ENCODE data around the gene FGGY.

FGGY gene

GRCh38 chr1:59357645-59358320, 60.9 kb downstream of the FGGY start:
- no peak overlapping the region for H3K9ac ChIP-seq (ENCODE audit: low read length)
- no peaks in the 10 kb centered on the region for H3F3A ChIP-seq (ENCODE audit: insufficient read depth)
- no peaks in the 10 kb centered on the region for H3K79me2 ChIP-seq (ENCODE audit: insufficient read depth, low read length)
- no peak for TF ChIP-seq CTCF (IDR thresholded peaks at IDR 0.05; ENCODE audit: insufficient read depth, low read length, poor library complexity, severe bottlenecking)
- H2AFZ ChIP-seq (ENCODE audit: low read depth, low read length, severe bottlenecking): no peak overlapping the region
- H3K36me3 ChIP-seq (ENCODE audit: low read length): no peaks in the 10 kb centered on the region
- H3K9me3 ChIP-seq (ENCODE audit: insufficient read depth, low read length): no peaks in the 10 kb centered on the region
- H3K4me3 ChIP-seq (ENCODE audit: insufficient read depth, low read length, poor library complexity, severe bottlenecking): no peak overlapping the region
- no peak overlapping the region for H3K4me2 ChIP-seq (ENCODE audit: low read depth, low read length, poor library complexity, severe bottlenecking)
- H3K9me2 ChIP-seq (replicated peaks; ENCODE audit: insufficient read depth, low read length): no peaks in the 10 kb centered on the region
- no peaks in the 10 kb centered on the region for H3K27me3 ChIP-seq (ENCODE audit: low read length)
- no peaks in the 10 kb centered on the region for H4K20me1 ChIP-seq (ENCODE audit: low read depth, low read length)
- no peak overlapping the region for H3K27ac ChIP-seq (ENCODE audit: low read depth, low read length)

GRCh38 chr1:59359325-59359724, 62.4 kb downstream of the FGGY start:
- H3K9me3 ChIP-seq (ENCODE audit: insufficient read depth, low read length): no peaks in the 10 kb centered on the region
- H3K27ac ChIP-seq (ENCODE audit: low read depth, low read length): no peak overlapping the region
- H3K27me3 ChIP-seq (ENCODE audit: low read length): no peaks in the 10 kb centered on the region
- no peaks in the 10 kb centered on the region for H3K36me3 ChIP-seq (ENCODE audit: low read length)
- no peak overlapping the region for H3K4me3 ChIP-seq (ENCODE audit: insufficient read depth, low read length, poor library complexity, severe bottlenecking)
- no peaks in the 10 kb centered on the region for H3K79me2 ChIP-seq (ENCODE audit: insufficient read depth, low read length)
- TF ChIP-seq EZH2phosphoT487 (conservative IDR thresholded peaks at IDR 0.05; ENCODE audit: low read length): no peak
- TF ChIP-seq CTCF (IDR thresholded peaks at IDR 0.05; ENCODE audit: insufficient read depth, low read length, poor library complexity, severe bottlenecking): no peak
- no peaks in the 10 kb centered on the region for H3K9me2 ChIP-seq (replicated peaks; ENCODE audit: insufficient read depth, low read length)
- H4K20me1 ChIP-seq (ENCODE audit: low read depth, low read length): no peaks in the 10 kb centered on the region
- no peak overlapping the region for H3K9ac ChIP-seq (ENCODE audit: low read length)
- no peak overlapping the region for H3K4me2 ChIP-seq (ENCODE audit: low read depth, low read length, poor library complexity, severe bottlenecking)
- no peak overlapping the region for H2AFZ ChIP-seq (ENCODE audit: low read depth, low read length, severe bottlenecking)
- H3F3A ChIP-seq (ENCODE audit: insufficient read depth): no peaks in the 10 kb centered on the region

GRCh38 chr1:59360170-59360569, 63.3 kb downstream of the FGGY start:
- H3K9me3 ChIP-seq (ENCODE audit: insufficient read depth, low read length): no peaks in the 10 kb centered on the region
- H3K4me3 ChIP-seq (ENCODE audit: insufficient read depth, low read length, poor library complexity, severe bottlenecking): no peak overlapping the region
- no peak overlapping the region for H3K4me2 ChIP-seq (ENCODE audit: low read depth, low read length, poor library complexity, severe bottlenecking)
- H3K9ac ChIP-seq (ENCODE audit: low read length): no peak overlapping the region
- no peaks in the 10 kb centered on the region for H3K36me3 ChIP-seq (ENCODE audit: low read length)
- H3F3A ChIP-seq (ENCODE audit: insufficient read depth): no peaks in the 10 kb centered on the region
- H3K27me3 ChIP-seq (ENCODE audit: low read length): no peaks in the 10 kb centered on the region
- no peak overlapping the region for H3K27ac ChIP-seq (ENCODE audit: low read depth, low read length)
- no peaks in the 10 kb centered on the region for H4K20me1 ChIP-seq (ENCODE audit: low read depth, low read length)
- H3K79me2 ChIP-seq (ENCODE audit: insufficient read depth, low read length): no peaks in the 10 kb centered on the region
- TF ChIP-seq CTCF (IDR thresholded peaks at IDR 0.05; ENCODE audit: insufficient read depth, low read length, poor library complexity, severe bottlenecking) (no peak), EZH2phosphoT487 (conservative IDR thresholded peaks at IDR 0.05; ENCODE audit: low read length) (no peak)
- no peaks in the 10 kb centered on the region for H3K9me2 ChIP-seq (replicated peaks; ENCODE audit: insufficient read depth, low read length)
- H2AFZ ChIP-seq (ENCODE audit: low read depth, low read length, severe bottlenecking): no peak overlapping the region
